H1 (cell line): ENCODE data around the gene ABCB11. TPM values are rescaled to one million over a fixed set of nuclear protein-coding genes. Genes with fewer than 3 reads are reported as not detected.

ENCODE experiments used
- CTCF ChIA-PET: fragments of 300-600 bp; sonication (Branson Sonifier 250); formaldehyde crosslinking; loops from one replicate; lab custom pipeline; 2021; ENCODE audit not compliant: partially characterized antibody; lab: Charles Lee
- POLR2A ChIA-PET: fragments of 300-600 bp; sonication (Branson Sonifier 250); formaldehyde crosslinking; loops from one replicate; lab custom pipeline; 2021; ENCODE audit warnings: inconsistent platforms; ENCODE audit not compliant: partially characterized antibody; lab: Charles Lee
- DNase-seq, 2 experiments: peaks; one replicate each; pipeline versions ENCODE4 v3.0.0 to v3.0.0-alpha.2; 2010 to 2022; ENCODE audit warnings: low spot score in 2 of 2, low read depth in 1 of 2, mixed read lengths in 1 of 2
- FAIRE-seq: peaks from 2 replicates; lab custom pipeline; 2011; peaks lifted over from hg19 to GRCh38; lab: Jason Lieb, UNC
- H2AFZ ChIP-seq: 2 replicates; pipeline ENCODE4 v1.8.1; 2012; ENCODE audit warnings: low read length, inconsistent platforms
- H2AK5ac ChIP-seq: 2 replicates; pipeline ENCODE4 v1.6.1; 2013; ENCODE audit warnings: low read depth, low read length
- H2BK120ac ChIP-seq: replicated peaks from 2 replicates; pipeline ENCODE3; 2013; ENCODE audit warnings: low read depth, low read length, inconsistent platforms
- H2BK12ac ChIP-seq: 2 replicates; pipeline ENCODE4 v1.6.1; 2013; ENCODE audit warnings: low read depth, low read length
- H2BK15ac ChIP-seq: 2 replicates; pipeline ENCODE4 v1.6.1; 2013; ENCODE audit warnings: low read length
- H2BK20ac ChIP-seq: 2 replicates; pipeline ENCODE4 v1.6.1; 2013; ENCODE audit warnings: low read length
- H2BK5ac ChIP-seq: 2 replicates; pipeline ENCODE4 v1.6.1; 2013; ENCODE audit warnings: low read depth, low read length
- H3K14ac ChIP-seq: 2 replicates; pipeline ENCODE4 v1.6.1; 2013; ENCODE audit warnings: inconsistent platforms; ENCODE audit not compliant: insufficient read length
- H3K18ac ChIP-seq: 2 replicates; pipeline ENCODE4 v1.6.1; 2013; ENCODE audit warnings: low read length; ENCODE audit errors: extremely low read depth
- H3K23ac ChIP-seq: 2 replicates; pipeline ENCODE4 v1.6.1; 2013; ENCODE audit warnings: inconsistent platforms; ENCODE audit not compliant: insufficient read length
- H3K23me2 ChIP-seq: 2 replicates; pipeline ENCODE4 v1.6.1; 2013; ENCODE audit warnings: low read depth, low read length
- H3K27ac ChIP-seq: 2 replicates; pipeline ENCODE4 v1.6.1; 2011; ENCODE audit warnings: low read depth, low read length, inconsistent platforms
- H3K27me3 ChIP-seq, 4 experiments: replicated peaks in 1 of 4; 1 replicate in 1 of 4; 2 replicates in 3 of 4; pipeline versions ENCODE4 v1.6.1 to v1.8.1; 2011 to 2013; ENCODE audit warnings: low read length in 3 of 4, mild to moderate bottlenecking in 3 of 4, inconsistent platforms in 2 of 4, mixed read lengths in 2 of 4, moderate library complexity in 1 of 4; ENCODE audit not compliant: control insufficient read depth in 3 of 4, insufficient read depth in 3 of 4; ENCODE audit errors: extremely low read depth in 1 of 4
- H3K36me3 ChIP-seq, 4 experiments: 2 replicates each; pipeline versions ENCODE4 v1.6.1 to v1.8.1; 2011 to 2013; ENCODE audit warnings: mild to moderate bottlenecking in 4 of 4, low read length in 3 of 4, moderate library complexity in 2 of 4, control low read depth in 1 of 4, inconsistent platforms in 1 of 4; ENCODE audit not compliant: insufficient read depth in 4 of 4, control insufficient read depth in 2 of 4
- H3K4ac ChIP-seq: replicated peaks from 2 replicates; pipeline ENCODE3; 2013; ENCODE audit warnings: low read length, low read depth, mixed read lengths, inconsistent platforms; ENCODE audit not compliant: insufficient read length
- H3K4me1 ChIP-seq, 4 experiments: replicated peaks in 1 of 4; 1 replicate in 1 of 4; 2 replicates in 3 of 4; pipeline versions ENCODE4 v1.6.1 to v1.8.1; 2011 to 2013; ENCODE audit warnings: low read length in 3 of 4, inconsistent platforms in 2 of 4, mixed read lengths in 1 of 4; ENCODE audit not compliant: insufficient read depth in 4 of 4, control insufficient read depth in 3 of 4
- H3K4me2 ChIP-seq, 2 experiments: 2 replicates each; pipeline versions ENCODE4 v1.6.1 to v1.8.1; 2011 to 2013; ENCODE audit warnings: low read depth in 2 of 2, low read length in 2 of 2, control low read depth in 1 of 2, inconsistent platforms in 1 of 2, mild to moderate bottlenecking in 1 of 2; ENCODE audit not compliant: insufficient read depth in 1 of 2
- H3K4me3 ChIP-seq, 4 experiments: fragments of 200-600, 300-600 bp in 1 of 4; sonication (generic), shearing (Covaris generic), sonication (Bioruptor Twin) in 1 of 4; 2 replicates each; pipeline versions ENCODE4 v1.5.1 to v1.8.1; 2011 to 2016; ENCODE audit warnings: low read length in 4 of 4, low read depth in 3 of 4, control low read depth in 2 of 4, inconsistent platforms in 2 of 4, mild to moderate bottlenecking in 2 of 4, mixed read lengths in 1 of 4, moderate library complexity in 1 of 4; ENCODE audit not compliant: insufficient read depth in 2 of 4; ENCODE audit errors: extremely low read depth in 1 of 4
- H3K56ac ChIP-seq: replicated peaks from 2 replicates; pipeline ENCODE3; 2013; ENCODE audit warnings: low read depth, mild to moderate bottlenecking, mixed read lengths, low read length, inconsistent platforms; ENCODE audit not compliant: insufficient read length
- H3K79me1 ChIP-seq: 2 replicates; pipeline ENCODE4 v1.6.1; 2013; ENCODE audit warnings: low read depth, low read length, control low read depth
- H3K79me2 ChIP-seq, 2 experiments: 2 replicates each; pipeline versions ENCODE4 v1.6.1 to v1.8.1; 2012 to 2013; ENCODE audit warnings: low read length in 2 of 2, mild to moderate bottlenecking in 2 of 2, inconsistent platforms in 1 of 2; ENCODE audit not compliant: insufficient read depth in 2 of 2, control insufficient read depth in 1 of 2
- H3K9ac ChIP-seq, 4 experiments: replicated peaks in 1 of 4; 1 replicate in 1 of 4; 2 replicates in 3 of 4; pipeline versions ENCODE4 v1.6.1 to v1.8.1; 2011 to 2013; ENCODE audit warnings: low read depth in 3 of 4, low read length in 3 of 4, control low read depth in 2 of 4, mild to moderate bottlenecking in 2 of 4, moderate library complexity in 2 of 4, inconsistent platforms in 1 of 4; ENCODE audit errors: extremely low read depth in 1 of 4
- H3K9me3 ChIP-seq, 2 experiments: 2 replicates each; pipeline versions ENCODE4 v1.6.1 to v1.8.1; 2012 to 2013; ENCODE audit warnings: mild to moderate bottlenecking in 2 of 2, moderate library complexity in 2 of 2, control low read depth in 1 of 2, inconsistent platforms in 1 of 2, low read depth in 1 of 2, low read length in 1 of 2, mixed read lengths in 1 of 2; ENCODE audit not compliant: insufficient read depth in 2 of 2
- H4K20me1 ChIP-seq, 2 experiments: replicated peaks in 1 of 2; 2 replicates each; pipeline versions ENCODE3 to v1.8.1; 2011 to 2013; ENCODE audit warnings: inconsistent platforms in 2 of 2, low read length in 2 of 2, mild to moderate bottlenecking in 1 of 2; ENCODE audit not compliant: insufficient read depth in 2 of 2, control insufficient read depth in 1 of 2
- H4K5ac ChIP-seq: 2 replicates; pipeline ENCODE4 v1.6.1; 2013; ENCODE audit warnings: low read length, low read depth, mixed read lengths, inconsistent platforms; ENCODE audit not compliant: insufficient read length
- H4K8ac ChIP-seq: 2 replicates; pipeline ENCODE4 v1.8.0; 2013; ENCODE audit warnings: mild to moderate bottlenecking, moderate library complexity, low read length, inconsistent platforms; ENCODE audit not compliant: insufficient read depth; ENCODE audit errors: extremely low read depth
- H4K91ac ChIP-seq: replicated peaks from 2 replicates; pipeline ENCODE3; 2013; ENCODE audit warnings: low read length, mixed read lengths, inconsistent platforms; ENCODE audit not compliant: insufficient read length
- CBX5 ChIP-seq: fragments of 300-800, 300-1000 bp; sonication (generic); IDR thresholded peaks from 2 replicates; pipeline ENCODE4 v1.7.1; 2016; ENCODE audit warnings: antibody characterized with exemption, low read length, low read depth
- CBX8 ChIP-seq: fragments of 300-800, 300-1000 bp; sonication (generic); IDR thresholded peaks from 2 replicates; pipeline ENCODE4 v1.7.1; 2016; ENCODE audit warnings: low read depth, low read length, borderline replicate concordance
- EZH2 ChIP-seq: fragments of 200-600 bp; sonication (generic); IDR thresholded peaks from 2 replicates; pipeline ENCODE4 v1.7.1; 2012; ENCODE audit warnings: low read depth, mild to moderate bottlenecking, moderate library complexity, low read length, inconsistent platforms; ENCODE audit not compliant: severe bottlenecking
- MAFK ChIP-seq: IDR thresholded peaks from 2 replicates; pipeline ENCODE4 v1.6.1; 2012; ENCODE audit warnings: low read depth, mild to moderate bottlenecking, improper control_type of control experiment, low read length
- SIX5 ChIP-seq: IDR thresholded peaks from 2 replicates; pipeline ENCODE4 v1.6.1; 2011; ENCODE audit warnings: mild to moderate bottlenecking, low read depth, low read length
- SUZ12 ChIP-seq: fragments of 200-600 bp; sonication (generic); IDR thresholded peaks from 2 replicates; pipeline ENCODE4 v1.6.1; 2012; ENCODE audit warnings: mild to moderate bottlenecking, inconsistent platforms, low read length, moderate library complexity, mixed read lengths
- TAF7 ChIP-seq: optimal IDR thresholded peaks from 2 replicates; pipeline ENCODE3; 2011; ENCODE audit warnings: low read depth, mild to moderate bottlenecking, inconsistent platforms, low read length, moderate library complexity, borderline replicate concordance
- TCF12 ChIP-seq: IDR thresholded peaks from 2 replicates; pipeline ENCODE4 v1.6.1; 2011; ENCODE audit warnings: low read depth, mild to moderate bottlenecking, low read length
- WGBS, 2 experiments: shearing (Covaris generic) in 1 of 2; methylation state at CpG; one replicate each; pipeline versions ENCODE4 v1.1.6 to v1.1.7; 2013 to 2015; ENCODE audit warnings: low lambda C conversion rate in 2 of 2, mixed read lengths in 2 of 2, inconsistent platforms in 1 of 2, low coverage in 1 of 2, missing lambda C conversion rate in 1 of 2; ENCODE audit not compliant: insufficient replicate concordance in 2 of 2, insufficient coverage in 1 of 2, insufficient read length in 1 of 2; ENCODE audit errors: extremely low coverage in 1 of 2, missing lambda C conversion rate in 1 of 2; 5-methylcytosine and 5-hydroxymethylcytosine counted together
- polyA plus RNA-seq, 7 experiments: library from polyadenylated mRNA; depleted of rRNA in 3 of 7; stranded (reverse) in 5 of 7; unstranded in 2 of 7; fragments of >200 nt in 5 of 7; fragments of 200-250 nt in 2 of 7; gene quantifications; 1 replicate in 5 of 7; 2 replicates in 1 of 7; 4 replicates in 1 of 7; pipeline versions ENCODE4 v1.2.1 to v1.2.3, GENCODE V29; 2011 to 2013; ENCODE audit warnings: missing spikeins in 2 of 7, mixed read lengths in 2 of 7
- total RNA-seq: library from RNA; stranded (reverse); fragmentation: NEBNext Ultra II Directional; extraction: Animal tissue kit (Norgen Biotek cat#: 25700); gene quantifications from 2 replicates; pipeline ENCODE4 v1.2.1, GENCODE V29; 2021

Gene ABCB11
- total and polyA plus RNA-seq, 2 of the 8 experiments (the other 6 are each of a cell fraction or from before 2014, with no cell fraction given) = not detected

DNA sequence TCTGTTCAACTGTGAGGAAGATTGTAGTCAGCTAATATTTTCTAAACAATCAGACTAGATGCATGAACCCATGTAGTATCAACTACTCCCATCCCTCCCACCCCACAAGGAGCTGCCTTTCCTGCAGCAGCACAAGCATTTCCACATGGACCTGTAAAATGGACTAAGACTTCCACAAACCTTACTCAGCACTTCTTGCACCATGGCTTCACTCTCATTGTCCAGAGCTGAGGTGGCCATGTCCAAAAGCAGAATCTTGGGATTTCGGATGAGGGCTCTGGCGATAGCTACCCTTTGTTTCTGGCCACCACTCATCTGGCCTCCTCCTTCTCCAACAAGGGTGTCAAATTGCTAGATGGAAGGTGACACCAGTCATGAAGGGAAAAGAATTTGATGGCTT lies 61.3 kb downstream of the ABCB11 start:
- Histone ChIP-seq H3K18ac (no peak overlapping the region), H3K9ac (no peak overlapping the region), H4K5ac (no peak overlapping the region), H3K27me3 (no peaks in the 10 kb centered on the region), H3K27ac (no peak overlapping the region), H3K79me1 (no peaks in the 10 kb centered on the region), H3K4ac (no peak overlapping the region), H2BK120ac (no peak overlapping the region), H4K91ac (no peak overlapping the region), H3K4me1 (no peaks in the 10 kb centered on the region), H3K36me3 (no peaks in the 10 kb centered on the region), H2AFZ (peak overlapping the region; percentile 65; the same call in 1 of the 2 replicates), H3K23me2 (no peaks in the 10 kb centered on the region), H4K8ac (no peak overlapping the region), H3K56ac (no peak overlapping the region), H2BK20ac (no peak overlapping the region), H4K20me1 (no peaks in the 10 kb centered on the region), H2BK12ac (no peak overlapping the region), H3K4me2 (no peak overlapping the region), H3K4me3 (no peak overlapping the region), H3K79me2 (no peaks in the 10 kb centered on the region), H2BK15ac (no peak overlapping the region), H2AK5ac (no peak overlapping the region), H2BK5ac (no peak overlapping the region)
- CTCF ChIA-PET = interaction anchor here (0.7 to 2.5 kb wide), 5 partner anchors 9 to 141 kb away, joined by 3 to 11 read pairs (median 5); no protein-coding TSS in a partner anchor
- FAIRE-seq (no peak), DNase-seq (no peak)
- WGBS, 2 experiments = 100% methylated on average over 2 of the region's 2 CpGs; no CpG with 5 or more reads in 1 of the 2 experiments
- no peak for TF ChIP-seq SIX5
- TF ChIP-seq CBX5 = no peak
- no peak for TF ChIP-seq EZH2
- TF ChIP-seq SUZ12 = no peak
- 0 out of 2 replicates have a peak, but pooled peaks have one; percentile 18 for TF ChIP-seq MAFK
- TF ChIP-seq TCF12 = no peak
- TF ChIP-seq CBX8 = no peak
- no peak for TF ChIP-seq TAF7
- TF ChIP-seq, all 59 proteins: peak for 1
- Histone ChIP-seq H3K9me3 (no peaks in the 10 kb centered on the region), H3K23ac (no peak overlapping the region), H3K14ac (no peak overlapping the region)
- POLR2A ChIA-PET = interaction anchor here (0.6 kb wide), 1 partner anchor 22 kb away, joined by 4 read pairs; no protein-coding TSS in a partner anchor
